Iris pigment epithelial cell (primary cell): ENCODE data around the gene SERPINE1.
A peak's percentile ranks its signal among the peaks of the same experiment; 100 is the strongest.

Source experiments
- DNase-seq: peaks from one replicate; pipeline ENCODE4 v3.0.0-alpha.2; 2011; ENCODE audit warnings: low read depth

The SERPINE1 gene

GRCh38 chr7:101156866-101157589 lies 30.1 kb downstream of the SERPINE1 start:
- no peak for DNase-seq

DNA sequence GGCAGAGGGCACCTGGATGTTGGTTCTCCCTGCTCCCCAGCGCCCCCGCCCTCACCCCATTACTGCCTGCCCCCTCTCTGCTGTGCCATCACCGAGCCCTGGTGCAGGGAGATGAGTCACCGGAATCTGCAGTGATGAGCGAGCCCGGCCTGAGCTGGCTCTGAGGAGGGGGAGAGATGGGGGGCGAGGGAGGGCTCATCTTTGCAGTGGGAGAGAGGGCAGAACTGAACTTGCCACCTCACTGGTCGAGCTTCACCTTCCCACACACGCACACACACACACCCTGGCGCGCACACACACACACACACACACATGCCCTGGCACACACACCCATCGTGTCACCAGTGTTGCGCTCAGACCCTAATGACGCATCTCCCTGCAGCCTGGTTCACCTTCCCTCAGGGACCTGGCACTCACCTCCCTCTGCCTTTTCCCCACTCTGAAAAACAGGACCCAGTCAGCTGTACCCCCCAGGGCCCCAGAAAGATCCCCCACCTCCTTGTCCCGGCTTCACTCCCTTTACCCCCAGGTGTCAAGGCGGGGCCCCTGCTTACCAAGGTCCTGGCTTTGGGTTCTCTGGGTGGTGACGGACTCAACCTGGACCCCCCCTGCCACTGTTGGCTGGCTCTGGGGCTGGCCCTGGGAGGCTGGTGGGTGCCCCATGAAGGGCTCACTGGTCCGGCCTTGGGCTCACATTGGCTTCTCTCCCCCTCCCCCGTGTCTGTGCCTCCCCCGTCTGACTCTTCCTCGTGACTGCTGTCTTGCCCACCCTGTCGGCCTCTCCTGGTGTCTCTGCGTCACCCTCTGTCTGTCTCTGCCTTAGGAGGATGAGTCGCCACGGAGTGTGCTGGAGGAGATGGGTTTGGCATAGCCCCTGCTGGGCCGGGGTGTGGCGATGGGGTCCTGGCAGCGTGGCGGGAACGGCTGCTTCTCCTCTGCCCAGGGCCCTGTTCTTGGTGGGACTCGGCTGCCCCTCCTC lies 33.1 kb downstream of the SERPINE1 start:
- DNase-seq = peak; percentile 35

DNA sequence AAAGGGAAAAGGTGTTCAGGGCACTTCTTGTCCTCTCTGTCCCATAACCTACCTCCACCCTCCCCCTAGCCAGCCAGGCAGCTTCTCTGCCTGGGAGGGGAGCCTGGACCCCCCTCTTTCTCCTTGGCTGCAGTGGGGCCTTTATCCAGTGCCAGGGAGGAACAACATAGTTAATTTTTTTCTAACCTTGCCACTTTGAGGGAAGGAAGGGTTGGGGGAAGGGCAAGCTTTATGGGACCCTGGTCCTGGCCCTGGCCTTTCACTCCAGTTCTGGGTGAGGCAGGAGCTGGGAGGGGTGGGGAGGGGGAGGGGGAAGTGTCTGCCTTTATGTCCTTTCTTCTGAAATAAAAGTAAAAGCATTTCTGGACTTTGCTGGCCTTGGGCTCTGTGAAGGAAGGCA lies 34.0 kb downstream of the SERPINE1 start:
- DNase-seq = no peak

DNA sequence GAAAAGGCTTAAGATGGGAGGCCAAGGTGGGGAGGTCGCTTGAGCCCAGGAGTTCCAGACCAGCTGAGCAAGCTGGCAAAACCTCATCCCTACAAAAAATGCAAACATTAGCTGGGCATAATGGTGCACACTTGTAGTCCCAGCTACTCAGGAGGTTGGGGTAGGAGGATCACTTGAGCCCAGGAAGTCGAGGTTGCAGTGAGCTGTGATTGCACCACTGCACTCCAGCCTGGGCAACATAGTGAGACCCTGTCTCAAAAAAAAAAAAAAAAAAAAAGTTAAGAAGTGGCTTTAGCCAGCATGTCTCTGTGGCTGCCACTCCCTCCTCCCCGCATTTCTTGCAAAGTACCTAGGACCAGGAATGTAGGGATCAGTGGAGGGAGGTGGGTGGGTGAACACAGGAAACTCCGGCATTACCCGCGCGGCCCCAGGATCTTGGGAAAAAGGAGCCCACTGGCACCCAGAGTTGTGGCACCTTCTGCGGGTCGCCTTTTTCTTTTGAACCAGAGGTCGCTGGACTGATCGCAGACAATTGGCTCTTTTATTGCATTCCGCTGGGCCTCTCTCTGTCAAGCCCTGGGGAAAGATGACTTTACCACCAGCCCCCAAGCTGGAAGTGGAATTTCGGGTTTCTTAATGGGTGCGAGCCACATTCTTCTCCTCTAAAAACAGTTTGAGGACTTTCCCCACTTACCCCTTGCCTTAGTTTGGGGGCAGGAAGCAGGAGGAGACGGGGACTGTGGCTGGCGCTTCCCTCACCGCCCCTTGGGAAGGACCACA lies 35.0 kb downstream of the SERPINE1 start:
- no peak for DNase-seq

DNA sequence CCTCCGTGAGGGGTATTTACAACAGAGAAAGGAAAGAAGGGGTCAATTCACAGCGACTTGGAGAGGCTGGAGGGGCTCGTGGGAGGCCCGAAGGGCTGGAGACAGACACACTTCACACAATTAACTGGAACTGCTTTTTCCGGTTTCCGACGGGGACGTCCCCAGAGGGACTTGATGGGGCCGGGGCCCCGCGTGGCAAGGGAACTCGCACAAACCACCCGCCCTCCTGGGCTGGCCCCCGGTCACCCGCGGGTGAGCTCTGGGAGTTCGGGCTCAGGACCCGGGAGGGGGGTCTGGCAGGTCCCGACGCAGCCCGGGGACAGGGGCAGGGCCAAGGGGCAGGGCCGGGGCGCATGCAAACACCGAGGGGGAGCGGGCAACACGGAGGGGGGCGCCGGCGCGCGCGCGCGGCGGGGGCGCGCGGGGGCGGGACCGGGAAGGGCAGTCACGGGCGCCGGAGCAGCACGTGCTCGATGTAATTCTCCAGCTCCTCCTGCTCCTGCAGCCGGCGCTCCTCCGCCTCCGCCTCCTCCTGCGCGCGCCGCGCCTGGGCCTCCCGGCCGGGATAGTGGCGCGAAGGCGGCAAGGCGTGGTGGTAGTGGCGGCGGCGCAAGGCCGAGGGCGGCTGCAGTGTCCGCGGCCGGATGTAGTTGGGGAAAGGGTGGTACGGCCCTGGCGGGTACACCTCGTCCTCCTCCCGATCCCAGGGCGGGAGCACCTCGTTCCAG lies 35.8 kb downstream of the SERPINE1 start:
- peak; percentile 62 for DNase-seq

DNA sequence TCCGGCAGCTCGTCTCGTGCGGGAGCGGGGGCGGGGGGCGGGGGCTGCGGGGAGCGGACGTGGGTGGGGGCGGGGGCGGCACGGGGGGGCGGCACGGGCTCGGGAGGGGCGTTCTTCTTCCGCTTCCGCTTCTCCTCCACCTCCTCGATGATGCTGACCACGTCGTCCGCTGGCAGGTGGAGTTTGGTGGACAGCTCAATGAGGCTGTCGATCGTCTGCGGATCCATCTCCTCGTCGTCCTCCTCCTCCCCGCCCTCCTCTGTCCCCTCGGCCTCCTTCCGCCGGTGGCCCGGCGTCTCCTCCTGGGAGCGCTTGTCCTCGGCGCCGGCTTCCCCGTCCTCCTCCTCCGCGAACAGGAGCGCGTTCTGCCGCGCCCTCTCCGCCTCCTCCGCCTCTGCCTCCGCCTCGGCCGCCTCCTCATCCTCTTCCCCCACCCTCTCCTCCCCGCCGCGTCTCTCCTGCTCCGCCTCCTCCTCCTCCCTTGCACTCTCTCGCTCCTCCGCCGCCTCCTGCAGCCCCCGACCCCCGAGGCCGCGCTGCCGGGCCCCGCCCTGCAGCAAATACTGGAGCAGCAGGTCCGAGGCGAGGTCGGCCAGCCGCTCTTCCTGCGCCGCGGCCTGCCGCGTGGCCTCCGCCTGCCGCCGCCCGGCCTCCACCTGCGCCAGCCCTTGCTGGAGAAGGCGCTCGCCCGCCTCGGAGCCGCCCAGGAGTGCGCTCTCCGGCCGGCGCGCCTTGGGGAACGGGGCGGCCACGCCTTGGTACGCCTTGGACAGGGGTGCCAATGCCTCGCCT lies 36.6 kb downstream of the SERPINE1 start:
- peak; percentile 42 for DNase-seq

GRCh38 chr7:101164071-101164840 lies 37.4 kb downstream of the SERPINE1 start:
- DNase-seq = peak; percentile 77

DNA sequence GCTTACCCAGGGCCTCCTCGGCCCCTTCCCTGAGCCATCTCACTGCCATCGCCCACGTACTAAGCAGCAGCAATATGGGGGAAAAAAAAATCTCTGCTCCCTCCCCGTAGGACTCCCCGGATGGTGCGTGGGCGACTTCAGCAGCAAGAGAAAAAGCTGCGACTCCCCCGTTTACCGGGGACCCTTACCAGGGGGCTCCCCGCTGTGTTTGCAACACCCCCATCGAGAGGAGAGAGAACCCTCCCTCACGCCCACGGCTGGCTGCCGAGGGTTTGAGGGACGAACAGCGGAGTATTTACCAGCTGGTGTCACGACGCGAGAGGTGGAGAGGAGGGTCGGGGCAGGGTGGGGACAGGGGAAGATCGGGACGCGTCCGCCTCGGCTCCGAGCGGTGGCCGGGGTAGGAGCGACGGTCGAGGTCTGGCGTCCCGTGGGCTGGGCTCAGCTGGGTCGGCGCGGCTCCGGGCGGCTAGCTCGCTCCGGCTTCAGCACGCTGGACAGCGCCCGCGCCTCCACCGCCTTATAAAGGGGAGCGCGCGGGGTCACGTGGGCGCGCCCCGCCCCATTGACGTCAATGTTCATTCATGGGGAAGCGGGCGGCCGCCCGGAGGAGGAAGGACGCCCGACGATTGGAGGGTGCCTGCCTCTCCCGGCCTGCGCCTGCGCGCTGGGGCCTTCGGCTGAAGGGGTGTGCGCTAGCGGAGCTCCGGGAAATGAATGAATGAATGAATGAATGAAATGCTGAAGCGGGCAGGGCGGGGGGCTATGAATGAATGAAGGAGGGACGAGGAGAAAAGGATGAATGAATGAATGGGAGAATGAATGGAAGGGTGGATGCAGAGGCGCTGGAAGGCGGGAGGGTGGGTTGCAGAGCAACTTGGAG lies 38.4 kb downstream of the SERPINE1 start, which contains the start of gene VGF:
Gene VGF (minus strand): TSS at position 495 of the 883 bp plus-strand sequence. CDS start 726 bp downstream, outside the sequence.
- peak; percentile 92 for DNase-seq

DNA sequence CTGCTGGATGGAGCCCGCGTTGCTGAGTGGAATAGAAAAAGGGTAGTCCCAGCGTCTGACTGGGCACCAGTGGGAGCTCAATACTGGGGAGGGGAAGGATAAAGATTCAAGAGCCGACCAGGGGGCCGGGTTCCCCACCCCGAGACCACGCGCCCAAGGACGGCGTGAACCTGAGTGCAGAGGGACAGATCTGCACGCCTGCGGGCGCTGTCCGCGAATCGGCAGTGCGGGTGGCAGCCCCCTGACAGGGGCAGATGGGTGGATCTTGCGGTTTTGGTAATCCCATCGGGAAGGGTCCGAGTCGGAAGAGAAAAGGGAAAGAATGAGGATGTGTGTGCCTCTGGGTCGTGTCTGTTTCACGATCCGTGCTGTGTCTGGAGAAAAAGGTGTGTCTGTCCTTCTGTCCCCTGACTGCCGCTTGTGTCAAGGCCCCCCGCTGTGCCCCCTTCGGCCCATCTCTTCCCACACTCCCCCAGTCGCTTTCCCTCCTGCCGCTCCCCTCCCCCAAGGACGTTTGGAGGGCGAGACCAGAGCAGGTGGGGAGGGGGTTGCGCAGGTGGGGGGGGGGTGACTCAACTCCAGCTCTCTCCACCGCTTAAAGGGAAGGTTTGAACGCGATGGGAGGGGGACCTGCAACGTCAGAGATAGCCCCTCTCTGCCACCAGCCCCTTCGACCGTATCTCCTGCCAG lies 39.2 kb downstream of the SERPINE1 start:
- no peak for DNase-seq

DNA sequence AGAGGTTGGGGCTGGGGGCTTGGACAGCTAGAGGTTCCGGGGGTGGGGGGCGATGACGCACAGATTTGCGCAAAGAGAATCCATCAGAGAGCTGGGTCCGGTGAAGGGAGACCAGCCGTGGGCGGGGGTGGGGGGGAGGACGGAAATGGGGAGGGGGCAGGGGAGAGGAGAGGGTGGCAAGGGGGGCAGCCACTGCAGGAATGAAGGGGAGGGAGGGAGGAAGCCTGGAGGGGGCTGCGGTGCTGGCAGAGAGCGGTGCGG lies 39.7 kb downstream of the SERPINE1 start:
- no peak for DNase-seq

DNA sequence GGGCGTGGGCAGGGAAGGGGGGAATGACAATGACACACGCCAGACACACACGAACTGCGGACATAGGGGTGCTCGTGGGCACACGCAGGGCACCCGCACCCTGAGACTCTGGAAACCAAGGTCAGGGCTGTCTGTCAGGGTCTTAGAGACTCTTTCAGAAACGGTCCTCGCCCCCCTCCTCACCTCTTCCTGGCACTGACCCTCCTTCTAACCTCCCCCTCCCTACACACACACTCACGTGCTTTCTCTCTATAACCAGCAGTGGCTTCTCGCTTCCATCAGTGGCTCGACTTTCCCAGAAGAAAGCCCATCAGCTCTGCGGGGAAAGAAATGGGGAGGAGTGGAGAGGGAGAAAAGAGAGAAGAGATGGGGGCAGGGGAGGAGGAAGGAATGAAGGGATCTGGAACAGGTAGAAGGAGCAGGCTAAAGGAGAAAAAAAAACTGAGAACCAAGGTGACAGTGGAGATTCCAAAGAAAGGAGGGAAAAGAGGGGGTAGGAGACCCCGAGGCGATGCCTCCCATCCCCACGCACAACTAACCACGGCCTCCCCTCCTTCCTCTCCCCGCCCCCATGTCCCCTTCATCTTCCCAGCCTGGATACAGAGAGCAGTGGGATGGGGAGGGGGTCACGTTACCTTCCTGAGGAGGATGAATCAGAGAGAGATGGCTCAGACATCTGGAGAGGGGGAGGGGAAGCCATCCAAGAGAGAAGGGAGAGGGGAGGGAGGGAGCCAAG lies 40.2 kb downstream of the SERPINE1 start:
- no peak for DNase-seq

DNA sequence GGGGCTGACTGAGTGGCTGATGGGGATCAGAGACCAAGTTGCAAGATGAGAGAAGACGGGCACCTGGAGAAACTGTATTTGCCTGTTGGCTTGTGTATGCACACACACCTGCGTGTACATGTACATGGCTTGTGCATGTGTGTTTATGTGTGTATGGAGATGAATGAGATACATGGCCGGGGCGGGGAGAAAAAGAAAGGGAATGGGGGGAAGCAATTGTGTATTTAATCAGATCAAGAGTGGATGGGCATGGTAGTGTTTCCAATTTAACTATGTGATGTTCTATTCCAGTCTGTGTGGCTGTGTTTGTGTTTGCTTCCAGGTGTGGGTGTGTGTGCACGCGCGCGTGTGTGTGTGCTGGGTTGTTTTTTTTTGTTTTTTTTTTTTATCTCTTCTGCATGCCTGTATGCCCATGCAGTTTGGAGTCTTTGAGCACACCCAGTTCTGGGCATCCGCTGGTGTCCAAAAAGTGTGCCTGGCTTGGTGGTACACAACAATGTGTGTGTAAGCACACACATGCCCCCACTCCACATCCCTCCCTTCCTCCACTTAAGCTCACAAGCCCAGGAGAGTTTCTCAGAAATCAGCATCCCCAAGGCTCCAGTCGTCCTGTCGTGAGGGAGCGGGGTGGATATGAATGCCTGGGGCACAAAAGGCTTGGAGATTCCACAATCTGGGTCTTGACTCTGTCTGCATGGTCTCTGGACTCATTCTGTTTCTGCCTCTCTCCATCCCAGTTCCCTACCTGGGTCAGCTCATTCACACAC lies 40.9 kb downstream of the SERPINE1 start:
- no peak for DNase-seq

- no peak for DNase-seq
These were observed 41.6 kb downstream of the SERPINE1 start for GRCh38 chr7:101168412-101169049.

DNA sequence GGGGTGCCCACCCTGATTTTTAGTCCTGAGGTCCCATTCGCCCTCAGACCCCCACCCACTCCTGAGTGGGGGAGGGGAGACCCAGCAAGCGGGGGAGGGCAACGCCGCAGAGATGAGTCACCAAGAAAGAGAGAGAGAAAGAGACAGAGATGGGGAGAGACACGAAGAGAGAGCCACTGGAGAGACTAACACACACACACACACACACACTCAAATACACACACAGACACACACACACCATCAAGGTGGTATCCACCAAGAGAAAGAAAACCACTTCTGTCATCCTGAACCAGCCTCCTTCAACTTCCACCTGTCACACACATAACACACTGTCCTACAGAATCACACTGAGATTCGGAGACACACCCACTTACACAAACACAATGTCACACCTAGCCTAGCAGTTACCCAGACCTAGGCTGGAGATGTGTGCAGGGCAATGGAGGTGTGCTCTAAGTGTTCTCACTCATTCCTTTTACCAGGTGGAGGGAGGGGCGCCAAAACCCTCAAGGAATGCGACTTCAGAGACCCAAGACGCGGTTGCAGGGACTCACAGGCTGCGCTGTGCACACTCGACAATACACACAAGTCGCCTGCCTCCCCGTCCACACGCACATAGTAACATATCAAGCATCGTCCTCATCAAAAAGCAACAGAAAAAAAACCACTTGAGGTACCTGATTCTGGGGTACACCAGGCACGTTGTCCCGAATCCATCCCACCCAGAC lies 42.4 kb downstream of the SERPINE1 start:
- no peak for DNase-seq

DNA sequence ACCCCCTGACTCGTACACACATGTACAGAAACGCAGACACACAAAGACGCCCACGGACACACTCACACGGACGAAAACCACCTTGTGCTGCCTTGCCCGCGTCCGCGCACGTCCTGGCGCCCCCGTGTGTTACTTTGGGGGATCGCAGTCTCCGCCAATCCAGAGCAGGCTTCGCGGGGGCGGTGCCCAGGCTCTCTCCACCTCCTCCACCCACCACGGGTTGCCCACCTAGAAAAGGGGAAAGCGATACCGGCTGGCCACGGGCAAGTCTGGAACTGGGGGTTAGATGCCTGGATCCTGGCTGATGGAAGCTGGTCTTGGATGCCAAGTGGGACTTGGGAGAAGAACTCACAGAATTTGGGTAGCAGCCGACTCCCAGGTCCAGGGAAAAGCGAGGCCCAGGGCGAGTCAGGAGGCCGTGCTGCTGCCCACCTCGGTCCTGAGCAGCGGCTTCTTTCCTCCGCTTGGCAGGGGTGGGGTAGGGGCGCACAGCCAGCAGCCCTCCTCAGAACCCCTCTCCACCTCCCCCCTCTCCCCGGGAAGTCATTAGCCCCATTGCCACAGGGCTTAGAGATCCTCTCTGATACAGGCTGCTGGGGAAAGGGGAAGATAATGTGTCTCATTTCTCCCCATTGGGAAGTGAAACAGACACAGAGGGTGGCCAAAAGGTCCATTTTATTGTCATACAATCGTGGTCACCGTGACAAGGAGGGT lies 43.1 kb downstream of the SERPINE1 start:
- DNase-seq = peak; percentile 51
